Activated CD8-positive, alpha-beta memory T cell treated with anti-CD3 and anti-CD28 coated beads for 48 hours (primary cell): ENCODE results near the gene KPNA6.

Experiments used
- DNase-seq, 3 experiments: peaks; one replicate each; pipeline ENCODE4 v3.0.0-alpha.2; 2020; ENCODE audit warnings: low read depth in 2 of 3, low spot score in 2 of 3

Gene KPNA6

DNA sequence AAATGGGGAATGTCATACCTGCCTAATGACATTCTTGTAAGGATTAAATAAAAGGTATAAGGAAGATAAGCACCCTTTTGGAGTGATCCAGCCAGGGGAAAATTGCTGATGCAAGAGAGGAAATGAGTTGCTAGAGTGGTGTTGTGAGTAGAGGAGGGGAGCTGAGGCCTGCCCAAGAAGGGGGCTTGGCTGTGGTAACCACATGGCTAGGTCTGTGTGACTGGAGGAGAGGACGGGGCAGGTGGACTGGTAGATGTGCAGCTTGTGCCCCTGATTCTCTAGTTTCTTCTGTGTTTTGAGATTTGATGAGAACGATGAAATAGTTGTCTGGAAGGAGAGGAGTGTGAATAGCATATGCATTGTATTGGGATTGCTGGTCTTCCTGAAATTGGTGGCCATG is 78.2 kb downstream of the KPNA6 start:
- DNase-seq = no peak

DNA sequence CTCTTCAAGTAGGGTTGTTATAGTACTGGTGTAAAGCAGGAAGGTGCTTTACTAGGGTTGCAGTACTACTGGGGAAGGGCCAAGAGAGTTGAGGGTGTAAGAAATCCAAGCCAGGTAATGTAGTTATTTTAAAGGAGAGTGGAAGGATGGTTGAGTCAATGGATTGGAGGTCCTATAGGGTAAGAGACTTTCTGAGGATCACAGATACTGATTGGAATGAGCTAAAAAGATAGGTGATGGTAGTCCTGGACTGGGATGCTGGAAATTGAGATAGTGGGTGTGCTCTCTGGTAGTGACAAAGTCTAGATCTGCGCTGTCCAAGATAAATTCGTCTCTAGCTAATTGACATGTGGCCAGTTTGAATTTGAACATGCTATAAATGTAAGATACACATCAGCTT is 78.6 kb downstream of the KPNA6 start:
- DNase-seq = no peak

DNA sequence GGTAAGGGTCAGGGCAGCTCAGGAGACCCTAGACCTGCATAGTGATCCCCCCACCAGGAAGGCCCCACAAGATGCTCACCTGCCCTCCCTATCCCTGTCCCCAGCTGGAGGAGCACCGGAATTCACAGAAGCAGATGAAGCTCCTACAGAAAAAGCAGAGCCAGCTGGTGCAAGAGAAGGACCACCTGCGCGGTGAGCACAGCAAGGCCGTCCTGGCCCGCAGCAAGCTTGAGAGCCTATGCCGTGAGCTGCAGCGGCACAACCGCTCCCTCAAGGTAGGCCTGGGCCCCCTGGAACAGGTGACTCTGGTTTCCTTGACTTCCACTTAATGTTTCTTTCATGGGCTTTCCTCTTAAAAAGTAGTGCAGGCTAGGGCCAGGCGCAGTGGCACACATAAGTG is 80.0 kb downstream of the KPNA6 start:
- DNase-seq = no peak

DNA sequence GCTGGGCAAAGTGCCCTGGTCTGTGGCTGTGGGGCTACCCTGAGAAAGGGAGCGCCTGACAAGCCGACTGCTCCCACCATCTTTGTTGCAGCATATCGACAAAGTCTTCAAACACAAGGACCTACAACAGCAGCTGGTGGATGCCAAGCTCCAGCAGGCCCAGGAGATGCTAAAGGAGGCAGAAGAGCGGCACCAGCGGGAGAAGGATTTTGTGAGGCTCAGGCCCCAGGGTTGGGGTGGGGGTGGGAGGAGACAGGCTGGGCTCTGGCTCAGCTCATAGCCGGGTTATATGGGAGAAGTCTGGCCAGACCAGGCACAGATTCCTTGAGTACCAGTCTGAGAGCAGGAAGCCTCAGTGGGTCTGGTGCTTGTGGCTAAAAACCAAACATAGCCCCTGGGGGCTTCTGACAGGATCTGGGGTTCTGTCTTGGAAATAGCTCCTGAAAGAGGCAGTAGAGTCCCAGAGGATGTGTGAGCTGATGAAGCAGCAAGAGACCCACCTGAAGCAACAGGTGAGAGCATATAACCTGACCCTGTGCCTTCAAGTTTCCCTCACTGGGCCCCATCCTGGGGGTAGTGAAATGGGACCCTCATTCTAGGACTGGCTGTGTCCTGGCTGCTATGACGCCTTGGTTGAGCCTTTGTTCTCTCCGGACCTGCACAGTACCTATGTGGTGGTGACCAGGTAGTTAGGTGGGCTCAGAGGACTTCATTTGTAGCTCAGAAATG is 84.5 kb downstream of the KPNA6 start:
- no peak for DNase-seq

DNA sequence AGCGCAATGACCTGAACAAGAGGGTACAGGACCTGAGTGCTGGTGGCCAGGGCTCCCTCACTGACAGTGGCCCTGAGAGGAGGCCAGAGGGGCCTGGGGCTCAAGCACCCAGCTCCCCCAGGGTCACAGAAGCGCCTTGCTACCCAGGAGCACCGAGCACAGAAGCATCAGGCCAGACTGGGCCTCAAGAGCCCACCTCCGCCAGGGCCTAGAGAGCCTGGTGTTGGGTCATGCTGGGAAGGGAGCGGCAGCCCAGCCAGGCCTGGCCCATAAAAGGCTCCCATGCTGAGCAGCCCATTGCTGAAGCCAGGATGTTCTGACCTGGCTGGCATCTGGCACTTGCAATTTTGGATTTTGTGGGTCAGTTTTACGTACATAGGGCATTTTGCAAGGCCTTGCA is 87.1 kb downstream of the KPNA6 start:
- DNase-seq = no peak

DNA sequence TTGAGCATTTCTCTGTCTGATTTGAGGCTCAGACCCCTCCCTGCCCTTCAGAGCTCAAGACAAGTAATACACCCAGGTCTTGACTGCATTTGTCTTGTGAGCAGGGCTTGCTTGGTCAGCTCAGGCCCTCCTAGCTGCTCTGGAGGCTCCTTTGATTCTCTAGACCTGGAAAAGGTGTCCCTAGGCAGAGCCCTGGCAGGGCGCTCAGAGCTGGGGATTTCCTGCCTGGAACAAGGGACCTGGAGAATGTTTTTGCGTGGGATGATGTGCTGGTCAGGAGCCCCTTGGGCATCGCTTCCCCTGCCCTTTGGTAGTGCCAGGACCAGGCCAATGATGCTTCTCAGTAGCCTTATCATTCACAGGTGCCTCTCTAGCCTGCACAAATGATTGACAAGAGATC is 87.7 kb downstream of the KPNA6 start:
- DNase-seq = no peak

DNA sequence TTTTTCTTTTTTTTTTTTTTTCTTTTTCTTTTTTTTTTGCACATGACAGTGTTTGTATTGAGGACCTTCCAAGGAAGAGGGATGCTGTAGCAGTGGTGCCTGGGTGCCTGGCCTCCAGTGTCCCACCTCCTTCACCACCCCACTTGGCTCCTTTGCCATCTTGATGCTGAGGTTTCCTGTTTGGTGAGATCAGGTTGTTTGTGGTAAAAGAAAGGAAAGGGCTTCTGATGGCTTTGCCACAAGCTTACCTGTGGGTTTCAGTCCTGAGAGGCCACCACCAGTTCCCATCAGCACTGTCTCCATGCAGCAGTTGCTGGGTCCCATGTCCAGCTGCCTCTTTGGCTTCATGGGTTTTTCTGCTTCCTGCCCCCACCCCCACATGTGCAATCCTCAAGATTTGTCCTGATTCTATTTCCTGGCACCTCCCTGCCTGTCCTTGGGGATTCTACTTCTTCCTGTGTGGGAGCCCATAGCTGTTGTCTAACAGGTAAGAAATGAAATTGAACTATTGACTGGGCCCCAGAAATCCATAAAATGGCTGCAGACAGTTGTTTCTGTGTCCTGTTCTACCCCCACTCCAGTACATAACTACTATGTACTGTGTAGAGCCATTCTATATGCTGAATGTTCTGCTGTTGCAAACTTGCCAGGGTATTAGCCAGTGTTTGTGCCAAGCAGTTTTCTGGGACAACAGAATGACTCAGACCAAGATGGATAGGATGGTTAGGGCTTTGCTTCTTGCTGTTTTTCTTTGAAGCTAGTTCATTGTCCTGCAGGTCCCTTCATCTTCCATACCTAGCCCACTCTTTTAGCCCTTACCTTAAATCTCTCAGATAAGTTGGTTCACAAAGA is 88.3 kb downstream of the KPNA6 start:
- no peak for DNase-seq

DNA sequence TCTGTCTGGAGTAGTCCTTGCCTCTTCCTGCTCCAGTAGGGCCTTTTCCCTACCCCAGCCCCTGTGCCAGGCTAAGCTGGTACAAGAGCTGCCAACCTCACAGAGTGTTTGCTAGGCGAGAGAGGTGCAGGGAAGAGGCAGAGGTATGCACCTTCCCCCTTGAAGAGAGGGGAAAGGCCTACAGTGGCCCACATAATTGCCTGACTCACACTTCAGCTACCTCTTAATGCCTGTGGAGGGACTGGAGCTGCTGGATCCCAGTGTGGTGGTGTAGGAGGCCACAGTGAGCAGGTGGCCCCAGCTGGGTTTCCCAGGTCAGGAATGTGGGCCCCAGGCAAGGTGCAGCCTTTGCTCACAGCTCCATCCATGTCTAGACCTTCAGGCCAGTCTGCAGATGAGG is 89.2 kb downstream of the KPNA6 start:
- no peak for DNase-seq

DNA sequence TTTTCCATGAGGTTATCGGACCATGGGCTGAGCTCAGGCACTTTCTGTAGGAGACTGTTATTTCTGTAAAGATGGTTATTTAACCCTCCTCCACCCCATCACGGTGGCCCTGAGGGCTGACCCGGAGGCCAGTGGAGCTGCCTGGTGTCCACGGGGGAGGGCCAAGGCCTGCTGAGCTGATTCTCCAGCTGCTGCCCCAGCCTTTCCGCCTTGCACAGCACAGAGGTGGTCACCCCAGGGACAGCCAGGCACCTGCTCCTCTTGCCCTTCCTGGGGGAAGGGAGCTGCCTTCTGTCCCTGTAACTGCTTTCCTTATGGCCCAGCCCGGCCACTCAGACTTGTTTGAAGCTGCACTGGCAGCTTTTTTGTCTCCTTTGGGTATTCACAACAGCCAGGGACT is 90.0 kb downstream of the KPNA6 start:
- DNase-seq = no peak

DNA sequence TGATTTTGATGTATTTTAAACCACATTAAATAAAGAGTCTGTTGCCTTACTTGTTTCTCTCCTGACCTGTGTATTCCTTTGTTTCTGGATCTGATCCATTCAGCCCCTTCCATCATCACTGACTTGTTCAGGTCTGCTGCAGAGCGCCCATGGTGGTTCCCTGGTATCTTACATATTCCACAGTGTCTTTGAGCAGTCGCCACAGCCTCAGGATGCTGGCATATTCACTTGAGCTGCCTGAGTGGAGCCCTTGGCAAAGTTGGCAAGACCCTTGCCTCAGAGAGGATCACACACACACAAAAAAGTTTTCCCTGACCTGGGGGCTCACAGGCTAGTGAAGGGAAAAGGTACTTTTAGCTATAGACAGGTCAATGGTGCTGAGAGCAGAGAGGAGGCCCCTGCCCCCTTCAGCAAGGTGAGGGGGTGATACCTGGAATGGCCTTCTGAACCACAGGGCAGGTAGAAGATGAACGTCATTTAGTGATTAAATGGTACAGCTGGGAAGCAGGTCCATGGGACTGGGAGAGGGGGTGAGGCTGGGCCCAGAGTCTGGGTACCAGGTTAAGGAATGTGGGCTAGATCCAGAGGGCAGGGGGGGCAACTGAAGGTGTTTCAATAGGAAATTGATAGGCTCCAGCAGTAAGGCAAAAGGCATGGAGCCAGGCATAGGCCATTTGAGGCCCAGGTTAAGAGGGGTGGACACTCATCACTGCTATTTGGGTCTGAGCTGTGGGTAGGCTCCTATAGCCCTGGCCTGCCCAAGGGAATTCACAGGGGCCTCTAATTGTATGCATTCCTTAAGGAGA is 90.6 kb downstream of the KPNA6 start:
- no peak for DNase-seq

DNA sequence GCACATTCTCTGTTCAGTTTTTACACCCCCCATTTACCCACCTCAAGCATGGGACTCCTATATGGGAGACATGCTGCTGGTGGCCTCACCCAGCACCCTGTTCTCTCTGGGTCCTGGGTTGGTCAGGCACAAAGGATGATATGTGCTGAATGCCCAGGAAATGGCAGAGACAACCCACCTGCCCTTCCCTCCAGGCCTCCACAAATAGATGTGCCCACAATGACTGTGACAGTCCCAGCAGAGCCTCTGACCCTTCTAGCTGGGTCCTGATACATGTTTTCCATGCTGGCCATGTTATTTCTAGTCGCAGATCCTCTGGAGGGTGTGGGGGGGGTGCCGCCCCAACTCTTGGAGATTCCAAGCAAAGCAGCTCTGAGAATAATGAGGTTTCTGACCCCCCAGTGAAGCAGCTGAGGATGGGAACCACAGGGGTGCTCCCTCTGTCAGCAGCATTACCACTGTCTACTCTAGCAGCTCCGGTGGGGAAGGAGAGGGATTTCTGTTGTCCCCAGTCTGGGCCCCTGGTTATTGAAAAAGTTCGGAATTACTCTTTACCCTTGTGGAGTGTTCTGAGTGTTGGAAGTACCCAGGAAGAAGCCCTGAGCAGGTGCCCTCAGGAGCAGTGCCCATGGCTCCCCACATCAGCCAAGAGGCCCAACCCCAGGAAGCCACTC is 91.3 kb downstream of the KPNA6 start:
- DNase-seq = no peak

DNA sequence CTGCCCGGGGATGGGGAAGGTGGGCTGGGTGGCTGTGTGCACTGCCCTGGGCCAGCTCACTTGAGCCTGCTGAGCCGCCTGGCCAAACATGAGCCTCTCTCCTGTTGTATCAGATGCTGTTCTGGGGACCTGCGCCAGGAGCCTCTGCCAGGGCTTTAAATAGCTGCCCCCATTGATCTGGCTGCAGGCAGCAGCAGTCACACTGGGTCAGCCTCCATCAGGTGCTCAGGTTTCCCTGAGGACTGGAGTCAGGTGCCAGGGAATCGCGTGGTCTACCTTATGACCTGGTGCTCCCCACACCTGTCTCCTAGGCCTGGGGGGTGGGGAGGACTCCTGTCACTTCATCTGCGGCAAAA is 91.8 kb downstream of the KPNA6 start:
- no peak for DNase-seq

DNA sequence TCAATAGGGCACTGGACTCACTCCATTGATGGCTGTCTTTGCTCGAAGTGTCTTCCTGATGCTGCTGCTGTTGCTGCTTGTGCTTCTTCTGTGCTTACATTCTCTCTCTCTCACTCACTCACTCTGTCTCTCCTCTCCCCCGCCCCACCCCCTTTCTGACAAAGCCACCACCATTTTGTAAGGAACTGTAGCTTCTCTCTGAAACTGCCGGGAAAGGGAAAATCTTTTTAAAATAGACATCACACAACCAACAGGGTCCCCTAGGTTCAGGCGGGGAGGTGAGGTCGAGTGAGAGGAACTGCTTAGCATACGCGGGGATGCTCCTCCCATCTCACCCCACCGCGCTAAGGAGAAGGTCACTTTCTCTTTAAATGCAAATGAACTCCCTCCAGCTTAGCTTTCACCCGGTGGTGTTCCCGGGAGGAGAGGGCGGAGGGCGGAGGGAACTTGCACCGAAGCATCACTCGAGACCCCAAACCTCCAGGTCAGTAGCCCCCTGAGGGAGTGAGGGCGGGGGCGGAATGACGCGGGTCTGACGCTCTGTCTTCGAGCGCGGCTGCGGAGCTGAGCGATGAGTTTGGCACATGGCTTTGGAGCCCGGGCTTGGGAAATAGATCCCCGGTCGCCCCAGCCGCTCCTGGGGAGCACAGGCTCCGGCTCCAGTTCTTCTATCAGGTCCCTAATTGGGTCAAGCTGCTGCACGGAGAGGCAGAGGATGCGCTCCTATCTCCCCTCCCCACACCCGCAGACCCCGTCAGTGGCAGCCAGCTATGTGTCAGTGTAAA is 92.6 kb downstream of the KPNA6 start, which contains the start of gene CCDC28B:
Gene CCDC28B (plus strand): TSS at position 370 of the 785 bp plus-strand sequence. CDS start 1,341 bp downstream, outside the sequence.
- DNase-seq = peak; percentile 40 to 50 (median 42)

DNA sequence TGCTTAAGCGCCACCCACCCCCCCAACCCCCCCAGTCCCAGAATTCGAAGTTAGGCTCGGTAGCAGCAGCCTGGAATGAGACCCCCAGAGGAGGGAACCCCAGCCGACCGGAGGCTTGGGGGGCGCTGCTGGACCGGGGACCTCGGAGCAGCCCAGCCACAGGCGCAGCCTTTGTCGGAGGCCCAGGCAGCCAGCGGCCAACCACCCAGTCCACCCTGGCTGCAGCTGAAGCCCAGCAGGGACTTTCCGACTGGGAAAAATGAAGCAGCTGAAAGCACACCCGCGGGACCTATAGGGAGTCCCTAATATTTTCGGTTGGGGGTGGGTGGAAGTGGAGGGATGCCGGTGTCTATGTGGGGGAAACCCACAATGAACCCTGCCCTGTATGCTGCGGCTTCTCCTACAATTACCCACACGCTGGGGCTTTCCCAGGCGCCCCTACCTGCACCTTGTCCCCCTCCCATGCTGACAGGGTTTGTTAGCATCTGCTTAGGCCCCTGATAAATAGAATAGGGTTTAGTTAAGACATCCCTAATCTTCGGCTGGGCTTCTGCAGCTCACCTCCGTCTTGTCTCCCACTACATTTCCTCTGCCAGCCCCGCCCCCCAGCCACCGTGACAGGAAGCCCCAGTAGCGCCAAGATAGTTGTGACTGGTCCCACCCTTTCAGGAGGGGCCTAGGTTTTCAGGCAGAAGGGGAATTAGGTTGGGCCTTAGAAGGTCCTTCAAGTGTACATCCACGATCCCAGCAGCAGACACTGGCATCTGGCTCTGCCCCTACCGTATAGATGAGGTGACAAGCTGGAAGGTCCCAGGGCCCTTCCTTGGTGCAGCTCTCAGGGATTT is 93.4 kb downstream of the KPNA6 start:
- peak; percentile 61 to 71 (median 63) for DNase-seq

DNA sequence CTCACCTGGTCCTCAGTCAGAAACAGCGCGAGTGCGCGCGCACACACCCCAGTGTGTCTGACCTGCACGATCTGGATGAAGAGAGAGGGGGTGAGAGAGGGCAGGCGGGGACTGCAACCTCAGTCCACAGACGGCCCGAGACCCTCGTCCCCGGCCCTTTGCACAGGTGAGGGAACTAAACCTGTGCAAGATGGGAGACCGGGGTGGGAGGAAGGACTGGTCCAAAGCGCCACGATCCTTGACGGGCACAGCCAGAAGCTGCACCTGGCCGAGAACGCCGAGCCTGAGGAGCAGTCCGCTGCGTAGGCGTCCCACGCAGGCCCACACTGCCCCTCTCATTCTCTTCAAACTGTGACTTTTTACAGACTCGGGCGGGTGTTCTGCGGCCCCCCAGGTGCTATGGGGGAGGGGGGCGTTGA is 97.1 kb downstream of the KPNA6 start:
- DNase-seq = no peak

DNA sequence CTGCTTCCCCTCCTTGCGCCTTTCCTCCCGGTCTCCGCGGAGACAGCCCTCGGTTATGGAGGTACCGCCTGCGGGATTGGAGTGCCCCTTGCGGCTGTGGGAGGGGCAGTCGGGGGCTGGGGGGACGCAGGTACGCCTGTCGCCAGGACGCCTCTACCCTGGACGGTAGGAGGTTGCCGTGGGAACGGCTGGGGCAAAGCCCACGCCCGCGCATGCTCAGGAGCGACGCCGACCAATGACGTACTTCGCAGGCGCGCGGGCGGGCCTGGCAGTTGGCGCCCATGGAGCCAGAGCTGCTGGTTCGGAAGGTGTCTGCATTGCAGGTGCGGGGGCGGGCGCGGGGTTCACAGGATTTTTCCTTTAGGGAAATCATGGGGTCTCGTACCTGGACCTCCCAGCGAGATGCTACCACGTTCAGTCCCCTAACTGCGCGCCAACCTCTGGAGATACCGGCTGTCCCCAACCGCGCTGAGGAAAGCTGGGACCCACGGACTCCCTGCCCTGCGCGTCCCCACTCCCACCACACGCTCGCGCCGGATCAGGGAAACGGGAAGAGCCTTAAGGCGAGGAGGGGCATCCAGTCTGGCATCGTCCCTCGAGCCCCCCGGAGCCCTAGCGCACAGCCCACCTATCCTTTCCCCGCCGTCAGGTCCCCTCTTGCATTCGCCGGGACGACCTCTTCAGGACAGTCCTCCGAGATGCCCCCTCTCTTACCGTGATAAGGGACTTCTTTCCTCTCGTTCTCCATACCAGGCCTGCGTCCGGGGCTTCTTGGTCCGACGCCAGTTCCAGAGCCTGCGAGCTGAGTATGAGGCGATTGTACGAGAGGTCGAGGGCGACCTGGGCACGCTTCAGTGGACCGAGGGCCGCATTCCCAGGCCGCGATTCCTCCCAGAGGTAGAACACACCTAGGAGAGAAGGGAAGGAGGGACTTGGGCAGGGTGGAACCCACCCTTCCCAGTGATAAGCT is 97.8 kb downstream of the KPNA6 start, which contains the start of gene IQCC:
Gene IQCC (plus strand): TSS at position 271 of the 970 bp plus-strand sequence. CDS start 11 bp downstream, at position 282.
- DNase-seq = peak; percentile 76 to 78 (median 77)

DNA sequence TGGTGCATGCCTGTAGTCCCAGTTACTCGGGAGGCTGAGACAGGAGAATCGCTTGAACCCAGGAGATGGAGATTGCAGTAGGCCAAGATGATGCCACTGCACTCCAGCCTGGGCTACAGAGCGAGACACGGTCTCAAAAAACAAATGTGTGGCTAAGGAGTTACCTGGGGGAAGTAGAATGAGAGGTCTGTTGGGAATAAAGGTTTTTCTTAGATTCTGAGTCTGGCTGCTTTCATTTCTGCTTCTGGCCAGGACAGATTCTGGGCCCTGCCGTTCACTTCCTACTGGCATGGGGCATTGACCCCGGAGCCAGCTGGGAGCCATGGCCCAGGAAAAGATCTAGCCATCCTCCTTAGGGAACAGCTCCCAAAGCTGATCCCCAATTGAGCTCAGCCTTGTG is 100.6 kb downstream of the KPNA6 start:
- no peak for DNase-seq

DNA sequence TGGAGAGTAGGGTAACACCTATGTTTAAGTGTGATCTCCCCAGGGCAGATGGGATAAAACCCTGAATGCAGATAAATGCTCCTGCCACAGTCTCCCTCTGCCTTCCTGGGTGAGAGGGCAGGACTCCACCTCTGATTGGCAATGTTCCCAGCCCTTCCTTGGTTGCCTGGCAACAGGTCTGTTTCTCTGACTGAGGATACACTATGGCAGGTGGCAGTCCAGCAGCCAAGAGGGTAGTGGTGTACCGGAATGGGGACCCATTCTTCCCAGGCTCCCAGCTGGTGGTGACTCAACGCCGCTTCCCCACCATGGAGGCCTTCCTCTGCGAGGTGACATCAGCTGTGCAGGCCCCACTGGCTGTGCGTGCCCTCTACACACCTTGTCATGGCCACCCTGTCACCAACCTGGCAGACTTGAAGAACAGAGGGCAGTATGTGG is 101.1 kb downstream of the KPNA6 start, which contains the start of gene DCDC2B:
Gene DCDC2B (plus strand): TSS at position 199 of the 438 bp plus-strand sequence. CDS start 5 bp downstream, at position 204.
- no peak for DNase-seq
